Measurements from ENCODE around the gene MGMT. TPM values are rescaled to one million over a fixed set of nuclear protein-coding genes. Genes with fewer than 3 reads are reported as not detected.

Gene MGMT
- total RNA-seq, 2 experiments from 2014 or later: 9.0 to 9.6 TPM

DNA sequence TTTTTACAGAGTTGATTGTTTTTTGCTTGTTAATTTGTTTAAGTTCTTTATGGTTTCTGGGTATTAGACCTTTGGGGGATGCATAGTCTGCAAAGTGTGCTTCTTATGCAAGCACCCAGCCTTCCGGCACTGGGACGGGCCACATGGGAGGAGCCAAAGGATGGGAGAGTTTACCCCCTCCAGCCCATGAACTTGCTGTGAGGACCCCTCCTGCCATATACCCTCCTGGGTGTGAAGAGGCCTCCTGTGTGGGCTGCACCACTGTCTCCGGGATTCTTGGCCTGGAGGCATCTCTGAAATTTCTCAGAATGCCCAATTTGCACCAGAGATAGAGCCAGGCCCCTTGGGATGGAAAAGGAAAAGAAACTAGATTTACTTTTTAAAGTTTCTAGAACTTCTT lies 150.7 kb downstream of the MGMT start:
- CTCF ChIA-PET: no interaction called here
- H3K4me1 ChIP-seq (ENCODE audit: insufficient read depth, low read length): no peaks in the 10 kb centered on the region
- no peak overlapping the region for H3K27ac Mint-ChIP-seq
- DNase-seq (no peak), ATAC-seq (ENCODE audit: poor library complexity) (no peak)
- no peaks in the 10 kb centered on the region for H3K27me3 ChIP-seq (ENCODE audit: control insufficient read depth in 1 of 2, insufficient read depth in 2 of 2, low read length in 2 of 2)
- H3K4me3 ChIP-seq (ENCODE audit: low read length): no peak overlapping the region
- intact Hi-C loops (cut with DNase I, micrococcal nuclease): no loop called here
- no peaks in the 10 kb centered on the region for H3K27me3 Mint-ChIP-seq
- H3K4me3 Mint-ChIP-seq: no peak overlapping the region
- peaks cover 5% of the 10 kb centered on the region for H3K4me1 Mint-ChIP-seq (ENCODE audit: low read depth)
- POLR2A ChIA-PET: no interaction called here
- no peaks in the 10 kb centered on the region for H3K36me3 ChIP-seq (ENCODE audit: insufficient read depth, low read length)
- H3K9me3 Mint-ChIP-seq: peaks cover 8% of the 10 kb centered on the region
- peaks cover 0 to 30% of the 10 kb centered on the region in 2 experiments for H3K9me3 ChIP-seq (ENCODE audit: control insufficient read depth in 1 of 2, insufficient read depth in 1 of 2, low read length in 2 of 2)
- no peak overlapping the region for H3K27ac ChIP-seq (ENCODE audit: low read depth in 1 of 2, low read length in 2 of 2)
- TF ChIP-seq, protein P1, sequence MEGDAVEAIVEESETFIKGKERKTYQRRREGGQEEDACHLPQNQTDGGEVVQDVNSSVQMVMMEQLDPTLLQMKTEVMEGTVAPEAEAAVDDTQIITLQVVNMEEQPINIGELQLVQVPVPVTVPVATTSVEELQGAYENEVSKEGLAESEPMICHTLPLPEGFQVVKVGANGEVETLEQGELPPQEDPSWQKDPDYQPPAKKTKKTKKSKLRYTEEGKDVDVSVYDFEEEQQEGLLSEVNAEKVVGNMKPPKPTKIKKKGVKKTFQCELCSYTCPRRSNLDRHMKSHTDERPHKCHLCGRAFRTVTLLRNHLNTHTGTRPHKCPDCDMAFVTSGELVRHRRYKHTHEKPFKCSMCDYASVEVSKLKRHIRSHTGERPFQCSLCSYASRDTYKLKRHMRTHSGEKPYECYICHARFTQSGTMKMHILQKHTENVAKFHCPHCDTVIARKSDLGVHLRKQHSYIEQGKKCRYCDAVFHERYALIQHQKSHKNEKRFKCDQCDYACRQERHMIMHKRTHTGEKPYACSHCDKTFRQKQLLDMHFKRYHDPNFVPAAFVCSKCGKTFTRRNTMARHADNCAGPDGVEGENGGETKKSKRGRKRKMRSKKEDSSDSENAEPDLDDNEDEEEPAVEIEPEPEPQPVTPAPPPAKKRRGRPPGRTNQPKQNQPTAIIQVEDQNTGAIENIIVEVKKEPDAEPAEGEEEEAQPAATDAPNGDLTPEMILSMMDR (IDR thresholded peaks at IDR 0.05): no peak
- H3K36me3 Mint-ChIP-seq (ENCODE audit: low read depth): peaks cover 74% of the 10 kb centered on the region

DNA sequence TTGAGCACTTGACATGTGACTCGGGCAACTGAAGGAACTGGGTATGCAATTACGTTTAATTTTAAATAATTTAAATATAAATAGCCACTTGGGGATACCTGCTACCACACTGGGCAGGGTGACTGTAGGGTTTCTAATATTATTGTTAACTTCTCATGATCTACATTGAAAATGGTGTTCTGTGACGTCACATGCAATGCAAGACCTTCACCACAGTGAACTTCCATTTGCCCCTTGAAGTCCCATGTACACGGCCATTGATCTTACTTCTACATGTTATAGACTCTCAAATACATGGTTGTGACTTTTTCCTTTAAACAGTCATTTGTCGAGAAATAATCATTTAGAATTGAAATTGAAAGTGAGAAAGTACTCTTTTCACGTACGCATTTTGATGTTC lies 154.0 kb downstream of the MGMT start:
- no peaks in the 10 kb centered on the region for H3K27me3 ChIP-seq (ENCODE audit: control insufficient read depth in 1 of 2, insufficient read depth in 2 of 2, low read length in 2 of 2)
- DNase-seq (no peak), ATAC-seq (ENCODE audit: poor library complexity) (no peak)
- H3K4me3 Mint-ChIP-seq: no peak overlapping the region
- peaks cover 5% of the 10 kb centered on the region for H3K9me3 Mint-ChIP-seq
- H3K4me3 ChIP-seq (ENCODE audit: low read length): no peak overlapping the region
- H3K27me3 Mint-ChIP-seq: no peaks in the 10 kb centered on the region
- peaks cover 5% of the 10 kb centered on the region for H3K4me1 Mint-ChIP-seq (ENCODE audit: low read depth)
- H3K27ac ChIP-seq (ENCODE audit: low read depth in 1 of 2, low read length in 2 of 2): no peak overlapping the region
- TF ChIP-seq, protein P1 (IDR thresholded peaks at IDR 0.05): no peak
- no peaks in the 10 kb centered on the region for H3K4me1 ChIP-seq (ENCODE audit: insufficient read depth, low read length)
- ChIA-PET POLR2A (no interaction called here), CTCF (no interaction called here)
- H3K9me3 ChIP-seq (ENCODE audit: control insufficient read depth in 1 of 2, insufficient read depth in 1 of 2, low read length in 2 of 2): peaks cover 0 to 23% of the 10 kb centered on the region in 2 experiments
- H3K36me3 ChIP-seq (ENCODE audit: insufficient read depth, low read length): no peaks in the 10 kb centered on the region
- peaks cover 75% of the 10 kb centered on the region for H3K36me3 Mint-ChIP-seq (ENCODE audit: low read depth)
- H3K27ac Mint-ChIP-seq: no peak overlapping the region
- intact Hi-C loops (cut with DNase I, micrococcal nuclease): no loop called here

DNA sequence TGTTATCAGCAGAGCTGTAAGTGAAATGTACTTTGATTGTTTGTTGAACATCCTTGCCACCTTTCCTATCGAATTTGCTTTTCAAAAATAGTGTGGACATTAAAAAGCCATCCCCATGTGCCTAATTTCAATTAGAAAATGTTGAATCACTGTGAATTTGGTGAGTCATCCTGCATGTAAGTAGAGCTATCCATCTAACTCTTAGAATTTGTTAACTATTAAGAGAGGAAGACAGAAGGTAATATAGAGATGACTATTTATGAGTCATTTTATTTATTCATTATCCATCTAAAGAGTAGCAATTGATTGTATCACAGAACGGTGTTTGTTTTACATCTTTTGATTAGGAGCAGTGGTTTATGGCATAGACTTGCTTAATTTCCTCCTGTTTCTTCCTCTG lies 154.7 kb downstream of the MGMT start:
- intact Hi-C loops (cut with DNase I, micrococcal nuclease): no loop called here
- ChIA-PET POLR2A (no interaction called here), CTCF (no interaction called here)
- H3K4me1 ChIP-seq (ENCODE audit: insufficient read depth, low read length): no peaks in the 10 kb centered on the region
- no peak for ATAC-seq (ENCODE audit: poor library complexity)
- H3K4me3 ChIP-seq (ENCODE audit: low read length): no peak overlapping the region
- TF ChIP-seq, protein P1 (IDR thresholded peaks at IDR 0.05): no peak
- Mint-ChIP-seq H3K27ac (no peak overlapping the region), H3K4me3 (no peak overlapping the region), H3K9me3 (peaks cover 5% of the 10 kb centered on the region), H3K27me3 (no peaks in the 10 kb centered on the region), H3K4me1 (ENCODE audit: low read depth) (peaks cover 5% of the 10 kb centered on the region), H3K36me3 (ENCODE audit: low read depth) (peaks cover 73% of the 10 kb centered on the region)
- H3K27me3 ChIP-seq (ENCODE audit: control insufficient read depth in 1 of 2, insufficient read depth in 2 of 2, low read length in 2 of 2): no peaks in the 10 kb centered on the region
- no peak for DNase-seq
- H3K27ac ChIP-seq (ENCODE audit: low read depth in 1 of 2, low read length in 2 of 2): no peak overlapping the region
- no peaks in the 10 kb centered on the region for H3K36me3 ChIP-seq (ENCODE audit: insufficient read depth, low read length)
- peaks cover 0 to 23% of the 10 kb centered on the region in 2 experiments for H3K9me3 ChIP-seq (ENCODE audit: control insufficient read depth in 1 of 2, insufficient read depth in 1 of 2, low read length in 2 of 2)
